Left lung (tissue), 10 donors: ENCODE data around the gene ANKRD28. TPM values are rescaled to one million over a fixed set of nuclear protein-coding genes. Genes with fewer than 3 reads are reported as not detected.

Source experiments
- ATAC-seq: fragments of 200-7000 bp; cut with Tn5 transposase; one replicate; pipeline ENCODE4 v1.9.1; 2020; ENCODE audit warnings: moderate library complexity
- DNase-seq, 4 donors: peaks; one replicate each; pipeline ENCODE4 v3.0.0-alpha.2; 2013 to 2020
- H3K27ac ChIP-seq, 2 donors: fragments of 200-600 bp; sonication (generic) in 1 of 2; one replicate each; pipeline versions ENCODE4 v1.5.0 to v1.8.0; 2020 to 2021
- H3K27me3 ChIP-seq, 2 donors: fragments of 200-600 bp; sonication (generic) in 1 of 2; one replicate each; pipeline versions ENCODE4 v1.5.0 to v1.8.0; 2020 to 2021
- H3K36me3 ChIP-seq, 2 donors: fragments of 200-600 bp; sonication (generic) in 1 of 2; one replicate each; pipeline versions ENCODE4 v1.5.0 to v1.8.0; 2020 to 2021
- H3K4me1 ChIP-seq, 2 donors: fragments of 200-600 bp; one replicate each; pipeline ENCODE4 v1.8.0; 2021
- H3K4me3 ChIP-seq, 2 donors: fragments of 200-600 bp; sonication (generic) in 1 of 2; one replicate each; pipeline versions ENCODE4 v1.5.0 to v1.8.0; 2020 to 2021; ENCODE audit warnings: mild to moderate bottlenecking in 1 of 2
- H3K9me3 ChIP-seq, 2 donors: fragments of 200-600 bp; sonication (generic) in 1 of 2; one replicate each; pipeline versions ENCODE4 v1.5.0 to v1.8.0; 2020 to 2021
- intact Hi-C, 2 donors: fragments of 100-400 bp; cut with DNase I; formaldehyde crosslinking; loops; one replicate each; pipeline versions ENCODE4 v1.11.2 to v1.14.2; 2022
- polyA plus RNA-seq, 6 donors: library from polyadenylated mRNA; unstranded; fragments of 120-200 nt; gene quantifications; one replicate each; pipeline ENCODE4 v1.2.1, GENCODE V29; 2013; ENCODE audit not compliant: insufficient read length in 6 of 6
- total RNA-seq, 2 donors: library from RNA; stranded (reverse); fragmentation: NEBNext Ultra II Directional; extraction: Animal tissue kit (Norgen Biotek cat#: 25700); gene quantifications; one replicate each; pipeline ENCODE4 v1.2.1, GENCODE V29; 2021
- TF ChIP-seq, protein P1 (sequence below), 2 donors: fragments of 200-600 bp; sonication (generic) in 1 of 2; IDR thresholded peaks; one replicate each; pipeline versions ENCODE4 v1.5.0 to v1.8.0; 2021; ENCODE audit warnings: antibody characterized with exemption in 2 of 2
- donor health status: DM: no; HTN: yes; CAD: no.
- donor health status: DM: no; HTN: no; CAD: no.

Gene ANKRD28
- total and polyA plus RNA-seq, 8 donors = 36.6 to 60.0 (median 47.2) TPM

- DNase-seq = no peak
Observed at GRCh38 chr3:15823092-15823491, 25.3 kb upstream of the ANKRD28 start.

DNA sequence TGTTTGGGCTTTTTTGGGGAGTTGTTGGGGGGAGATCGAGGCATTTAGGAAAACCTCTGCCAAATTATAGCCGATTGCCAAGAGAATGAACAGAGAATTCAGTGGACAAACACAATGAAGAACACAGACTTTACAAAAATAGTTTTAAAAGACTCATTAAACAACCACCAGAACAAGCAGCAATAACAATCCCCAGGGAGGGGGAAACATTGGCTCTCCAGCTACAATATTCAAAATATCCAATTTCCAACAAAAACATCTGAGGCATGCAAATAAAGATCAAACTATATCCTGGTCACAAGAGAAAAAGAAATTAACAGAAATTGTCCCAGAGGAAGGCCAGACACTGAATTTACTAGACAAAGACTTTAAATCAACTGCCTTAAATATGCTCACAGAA lies 24.5 kb upstream of the ANKRD28 start:
- Histone ChIP-seq H3K4me3 (no peak overlapping the region), H3K9me3 (no peaks in the 10 kb centered on the region), H3K4me1 (peaks cover 0 to under 1% of the 10 kb centered on the region in 2 donors), H3K36me3 (no peaks in the 10 kb centered on the region), H3K27ac (no peak overlapping the region), H3K27me3 (no peaks in the 10 kb centered on the region)
- intact Hi-C loops = no loop called here
- no peak for DNase-seq
- no peak for ATAC-seq
- TF ChIP-seq, protein P1, sequence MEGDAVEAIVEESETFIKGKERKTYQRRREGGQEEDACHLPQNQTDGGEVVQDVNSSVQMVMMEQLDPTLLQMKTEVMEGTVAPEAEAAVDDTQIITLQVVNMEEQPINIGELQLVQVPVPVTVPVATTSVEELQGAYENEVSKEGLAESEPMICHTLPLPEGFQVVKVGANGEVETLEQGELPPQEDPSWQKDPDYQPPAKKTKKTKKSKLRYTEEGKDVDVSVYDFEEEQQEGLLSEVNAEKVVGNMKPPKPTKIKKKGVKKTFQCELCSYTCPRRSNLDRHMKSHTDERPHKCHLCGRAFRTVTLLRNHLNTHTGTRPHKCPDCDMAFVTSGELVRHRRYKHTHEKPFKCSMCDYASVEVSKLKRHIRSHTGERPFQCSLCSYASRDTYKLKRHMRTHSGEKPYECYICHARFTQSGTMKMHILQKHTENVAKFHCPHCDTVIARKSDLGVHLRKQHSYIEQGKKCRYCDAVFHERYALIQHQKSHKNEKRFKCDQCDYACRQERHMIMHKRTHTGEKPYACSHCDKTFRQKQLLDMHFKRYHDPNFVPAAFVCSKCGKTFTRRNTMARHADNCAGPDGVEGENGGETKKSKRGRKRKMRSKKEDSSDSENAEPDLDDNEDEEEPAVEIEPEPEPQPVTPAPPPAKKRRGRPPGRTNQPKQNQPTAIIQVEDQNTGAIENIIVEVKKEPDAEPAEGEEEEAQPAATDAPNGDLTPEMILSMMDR (IDR thresholded peaks at IDR 0.05) = no peak

More at GRCh38 chr3:15823092-15823491, 25.3 kb upstream of the ANKRD28 start:
- Histone ChIP-seq H3K4me3 (no peak overlapping the region), H3K4me1 (no peaks in the 10 kb centered on the region), H3K9me3 (no peaks in the 10 kb centered on the region), H3K36me3 (no peaks in the 10 kb centered on the region), H3K27me3 (no peaks in the 10 kb centered on the region), H3K27ac (no peak overlapping the region)
- TF ChIP-seq, protein P1 (IDR thresholded peaks at IDR 0.05) = no peak
- no peak for ATAC-seq
- intact Hi-C loops = no loop called here

GRCh38 chr3:15820911-15821310 lies 23.1 kb upstream of the ANKRD28 start:
- Histone ChIP-seq H3K27me3 (no peaks in the 10 kb centered on the region), H3K9me3 (no peaks in the 10 kb centered on the region), H3K4me1 (peaks cover 0 to 7% of the 10 kb centered on the region in 2 donors), H3K27ac (no peak overlapping the region), H3K36me3 (no peaks in the 10 kb centered on the region), H3K4me3 (no peak overlapping the region)
- TF ChIP-seq, protein P1 (IDR thresholded peaks at IDR 0.05) = no peak
- no peak for ATAC-seq
- no peak for DNase-seq
- intact Hi-C loops = no loop called here

DNA sequence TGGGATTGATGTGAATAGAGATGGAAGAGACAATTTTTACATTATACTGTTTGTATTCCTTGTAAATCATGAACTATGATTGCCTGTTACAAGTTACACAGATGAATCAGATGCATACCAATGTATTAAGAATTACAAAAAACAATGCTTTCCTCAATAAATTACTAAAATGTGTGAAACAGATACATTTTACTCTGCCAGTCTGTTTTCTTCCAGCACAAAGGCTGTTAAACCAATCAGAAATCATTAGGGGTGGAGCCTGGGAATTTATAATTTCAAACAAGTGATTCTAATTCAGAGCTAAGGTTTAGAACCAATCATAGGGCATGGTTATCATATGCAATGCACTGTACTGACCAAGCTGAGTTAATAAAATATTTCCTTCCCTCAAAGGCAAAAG lies 21.8 kb upstream of the ANKRD28 start:
- Histone ChIP-seq H3K4me1 (peaks cover 0 to 9% of the 10 kb centered on the region in 2 donors), H3K4me3 (no peak overlapping the region), H3K27me3 (no peaks in the 10 kb centered on the region), H3K9me3 (no peaks in the 10 kb centered on the region), H3K36me3 (no peaks in the 10 kb centered on the region), H3K27ac (no peak overlapping the region)
- TF ChIP-seq, protein P1 (IDR thresholded peaks at IDR 0.05) = no peak
- intact Hi-C loops = loop anchor here in 1 of 2 donors (5.0 kb wide), 1 partner anchor 428 kb away; no protein-coding TSS in a partner anchor
- DNase-seq (no peak), ATAC-seq (no peak)

DNA sequence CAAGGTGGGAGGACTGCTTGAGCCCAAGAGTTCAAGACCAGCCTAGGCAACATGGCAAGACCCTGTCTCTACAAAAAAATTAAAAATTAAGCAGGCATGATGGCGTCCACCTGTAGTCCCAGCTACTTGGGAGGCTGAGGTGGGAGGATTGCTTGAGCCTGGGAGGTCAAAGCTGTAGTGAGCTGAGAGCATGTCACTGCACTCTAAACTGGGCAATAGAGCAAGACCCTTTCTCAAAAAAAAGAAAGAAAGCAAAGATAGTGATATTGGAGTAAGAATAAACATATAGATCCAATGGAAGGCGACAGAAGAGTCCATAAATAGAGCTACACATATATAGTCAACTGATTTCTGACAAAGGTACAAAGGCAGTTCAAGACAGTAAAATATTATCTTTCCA lies 21.3 kb upstream of the ANKRD28 start:
- Histone ChIP-seq H3K36me3 (no peaks in the 10 kb centered on the region), H3K4me3 (no peak overlapping the region), H3K27me3 (no peaks in the 10 kb centered on the region), H3K27ac (no peak overlapping the region), H3K4me1 (peaks cover 0 to 9% of the 10 kb centered on the region in 2 donors), H3K9me3 (no peaks in the 10 kb centered on the region)
- TF ChIP-seq, protein P1 (IDR thresholded peaks at IDR 0.05) = no peak
- ATAC-seq = no peak
- no peak for DNase-seq
- intact Hi-C loops = loop anchor here in 1 of 2 donors (5.0 kb wide), 1 partner anchor 428 kb away; no protein-coding TSS in a partner anchor
